GM19240 (cell line): Measurements from ENCODE around the gene GGTLC1.
"Not testable (repeated sequence)": the region's sequence is repeated elsewhere in the genome, so short reads cannot be mapped to it uniquely, and the experiment has no call there.

Experiments
- DNase-seq: peaks from one replicate; pipeline ENCODE4 v3.0.0; 2011; ENCODE audit warnings: low spot score; ENCODE audit not compliant: insufficient read length

Gene GGTLC1

DNA sequence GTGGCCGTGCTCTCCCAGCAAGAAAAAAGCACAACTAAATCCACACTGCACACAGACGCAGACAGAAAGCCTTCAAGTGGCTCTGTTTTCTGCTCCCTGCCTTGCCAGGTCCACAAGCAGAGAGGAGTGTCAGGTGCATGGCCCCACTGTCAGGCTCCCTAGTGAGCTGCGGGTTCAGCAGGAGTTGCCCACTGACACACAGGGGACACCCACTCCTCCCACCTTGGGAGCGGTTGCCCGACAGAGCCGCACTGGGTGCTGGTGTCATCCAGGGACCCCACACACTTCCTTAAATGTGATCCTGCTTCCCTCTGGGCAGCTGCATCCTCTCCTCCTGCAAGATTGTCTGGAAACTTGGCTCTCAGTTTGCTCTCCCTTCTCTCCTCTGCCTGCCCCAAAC is 6.7 kb upstream of the GGTLC1 start:
- not testable (repeated sequence) for DNase-seq

DNA sequence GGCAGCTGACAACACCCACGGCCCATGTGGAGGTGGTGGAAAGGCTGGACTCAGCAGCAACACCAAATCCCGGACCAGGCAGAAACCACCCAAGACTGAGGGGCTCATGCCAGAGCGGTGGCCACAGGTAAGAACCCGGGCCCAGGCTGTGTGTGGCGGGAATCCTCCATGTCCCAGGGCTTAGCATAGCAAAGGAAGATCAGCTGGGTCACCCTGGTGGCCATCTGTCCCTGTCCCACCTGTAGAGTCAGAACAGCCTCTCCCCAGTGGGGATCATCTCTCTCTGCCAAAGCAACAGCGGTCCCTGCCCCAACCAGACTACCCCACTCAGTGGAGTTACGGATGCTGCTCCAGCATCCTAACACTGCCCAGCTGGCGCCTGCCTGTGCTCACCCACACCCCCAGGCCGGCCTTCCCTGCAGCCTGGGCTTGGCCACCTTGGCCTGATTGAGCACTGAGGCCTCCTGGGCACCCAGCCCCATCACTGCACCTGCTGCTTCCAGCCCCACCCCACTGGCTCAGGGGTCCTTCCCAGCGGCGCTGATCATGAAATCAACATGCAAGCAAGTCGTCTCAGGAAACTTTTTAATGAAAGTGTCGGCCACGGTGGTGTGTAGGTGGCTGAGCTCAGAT is 5.5 kb upstream of the GGTLC1 start:
- not testable (repeated sequence) for DNase-seq

DNA sequence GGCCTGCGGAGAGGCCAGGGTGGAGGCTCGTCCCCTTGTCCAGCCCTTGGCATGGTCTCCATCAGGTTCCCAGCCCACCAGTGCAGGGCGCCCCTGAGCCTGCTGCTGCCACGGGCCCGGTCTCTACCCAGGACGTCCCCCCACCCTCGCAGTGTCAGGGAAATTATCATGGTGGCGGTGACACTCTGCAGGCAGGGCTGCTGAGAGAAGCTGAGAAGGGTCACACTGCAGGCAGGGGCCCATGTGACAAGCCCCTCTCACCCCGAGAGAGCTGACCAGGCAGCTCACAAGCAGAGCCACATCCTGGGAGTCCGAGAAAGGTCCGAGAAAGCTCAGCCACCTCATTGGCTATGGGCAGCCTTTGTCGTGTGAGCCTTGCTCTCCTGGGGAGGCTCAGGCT is 4.9 kb upstream of the GGTLC1 start:
- not testable (repeated sequence) for DNase-seq

DNA sequence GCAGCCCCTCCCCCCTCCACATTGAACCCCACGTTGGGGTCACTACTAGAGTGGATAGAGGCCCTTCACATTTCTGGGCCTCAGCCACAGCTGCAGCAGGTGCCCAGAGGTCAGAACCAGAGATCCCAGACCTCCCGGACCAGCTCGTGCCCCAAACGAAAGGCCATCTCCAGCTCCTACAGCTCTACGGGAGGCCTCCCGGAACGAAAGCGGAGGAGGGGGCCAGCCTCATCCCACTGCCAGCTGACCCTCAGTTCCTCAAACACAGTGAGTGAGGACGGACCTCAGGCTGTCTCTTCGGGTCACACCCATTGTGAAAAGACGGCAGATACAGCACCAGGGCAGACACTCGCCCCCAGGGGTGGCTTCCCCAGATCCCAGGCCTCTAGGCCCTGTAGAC is 1.7 kb upstream of the GGTLC1 start:
- not testable (repeated sequence) for DNase-seq

DNA sequence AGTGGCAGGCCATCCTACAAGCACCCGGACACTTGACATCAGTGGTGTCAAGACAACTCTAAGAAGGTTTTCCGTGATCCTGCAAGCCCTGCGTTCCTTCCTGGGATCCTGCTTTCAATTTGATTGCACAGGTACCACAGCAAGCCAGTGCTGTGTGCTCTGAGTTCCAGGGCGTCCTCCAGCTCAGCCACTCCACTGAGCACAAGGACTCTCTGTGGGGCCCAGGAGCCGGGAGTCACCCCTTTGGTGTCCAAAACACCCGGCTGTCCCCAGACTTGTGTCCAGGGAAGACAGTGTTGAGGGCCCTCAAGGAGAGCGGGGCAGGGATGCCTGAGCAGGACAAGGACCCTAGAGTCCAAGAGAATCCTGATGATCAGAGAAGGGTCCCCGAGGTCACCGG is 387 bp upstream of the GGTLC1 start:
- DNase-seq, result not testable (repeated sequence)

DNA sequence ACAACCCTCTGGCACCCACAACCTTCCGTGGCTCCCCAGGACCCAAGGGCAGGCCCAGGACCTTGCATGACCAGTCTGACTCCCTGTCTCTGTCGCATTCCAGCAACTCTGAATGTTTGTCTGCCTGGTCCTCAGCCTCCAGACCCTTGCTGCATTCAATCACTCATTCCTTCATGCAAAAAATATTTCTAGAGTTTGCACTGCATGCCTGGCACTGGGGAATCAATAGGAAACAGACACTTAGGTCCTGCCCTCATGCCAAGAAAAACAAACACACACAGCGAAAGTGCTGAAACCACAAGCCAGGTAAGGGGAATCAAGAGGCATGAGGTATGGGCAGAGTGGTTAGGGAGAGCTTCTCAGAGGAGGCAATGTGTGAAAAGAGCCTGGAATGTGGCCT is 1.9 kb downstream of the GGTLC1 start:
- DNase-seq, result not testable (repeated sequence)

DNA sequence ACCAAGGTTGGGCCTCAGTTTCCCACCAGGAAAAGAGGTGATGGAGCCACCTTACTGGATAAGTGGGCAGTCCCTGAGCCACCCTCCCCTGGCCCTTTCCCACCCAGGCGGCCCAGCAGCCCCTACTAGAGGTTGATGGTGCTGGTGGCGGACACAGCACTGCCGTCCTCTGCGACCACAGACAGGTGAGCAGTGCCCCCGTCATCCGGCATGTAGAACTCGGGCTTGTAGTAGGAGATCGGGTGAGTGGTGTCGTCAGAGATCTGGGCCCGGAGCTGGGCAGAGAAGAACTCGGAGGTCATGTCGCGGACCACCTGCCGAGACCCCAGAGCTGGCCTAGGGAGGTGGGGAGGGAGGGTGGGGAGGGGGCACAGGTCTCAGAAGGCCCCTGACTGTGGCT is 2.3 kb downstream of the GGTLC1 start:
- DNase-seq, result not testable (repeated sequence)

DNA sequence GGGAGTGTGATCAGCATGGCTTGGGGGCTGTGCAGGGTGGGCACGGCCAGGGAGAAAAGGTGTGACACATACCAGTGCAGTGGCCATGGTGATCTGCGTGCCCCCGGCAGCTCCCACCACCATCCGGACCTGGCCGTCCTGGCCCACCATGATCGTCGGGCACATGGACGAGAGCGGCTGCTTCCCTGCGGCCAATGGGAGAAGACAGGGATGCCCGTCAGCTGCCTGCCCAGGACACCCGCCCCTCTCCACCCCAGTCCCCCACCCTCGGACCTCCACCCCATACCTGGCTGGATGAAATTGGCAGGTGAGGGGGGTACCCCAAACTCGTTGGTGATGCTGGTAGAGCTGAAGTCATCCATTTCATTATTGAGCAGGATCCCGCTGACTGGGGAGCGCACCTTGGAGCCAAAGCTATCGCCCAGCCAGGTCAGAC is 2.8 kb downstream of the GGTLC1 start:
- DNase-seq, result not testable (repeated sequence)

DNA sequence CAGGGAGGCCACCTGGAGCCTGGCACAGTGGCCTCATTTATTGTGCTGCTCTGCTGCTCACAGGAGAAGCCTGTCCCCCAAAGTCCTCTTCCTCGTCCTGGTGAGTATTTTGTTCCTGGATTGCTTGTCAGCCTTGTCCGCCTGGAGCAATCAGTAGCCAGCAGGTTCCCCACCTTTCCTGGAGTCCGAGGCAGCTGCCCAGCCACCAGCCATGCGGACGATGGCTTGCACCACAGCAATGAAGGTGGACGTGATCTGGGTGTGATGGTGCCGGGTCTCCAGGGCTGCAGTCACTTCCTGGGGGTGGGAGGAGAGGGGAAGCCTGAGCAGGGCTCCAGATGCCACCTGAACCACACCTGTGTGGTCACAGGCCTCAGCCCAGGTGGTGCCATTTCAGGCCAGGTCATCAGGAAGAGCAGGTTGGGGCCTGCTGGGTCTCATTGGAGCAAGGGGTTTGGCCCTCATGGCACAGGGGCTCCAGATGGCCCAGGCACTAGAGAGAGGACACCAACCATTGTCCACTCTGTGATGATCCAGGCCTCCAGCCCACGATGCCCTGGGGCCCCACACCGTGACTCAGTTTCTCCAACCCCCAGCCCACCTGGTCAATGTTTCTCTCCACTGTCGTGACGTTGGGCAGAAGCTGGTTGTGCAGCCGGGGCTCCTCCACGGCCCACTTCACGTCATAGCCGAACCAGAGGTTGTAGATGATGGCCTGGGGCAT is 3.4 kb downstream of the GGTLC1 start:
- not testable (repeated sequence) for DNase-seq

DNA sequence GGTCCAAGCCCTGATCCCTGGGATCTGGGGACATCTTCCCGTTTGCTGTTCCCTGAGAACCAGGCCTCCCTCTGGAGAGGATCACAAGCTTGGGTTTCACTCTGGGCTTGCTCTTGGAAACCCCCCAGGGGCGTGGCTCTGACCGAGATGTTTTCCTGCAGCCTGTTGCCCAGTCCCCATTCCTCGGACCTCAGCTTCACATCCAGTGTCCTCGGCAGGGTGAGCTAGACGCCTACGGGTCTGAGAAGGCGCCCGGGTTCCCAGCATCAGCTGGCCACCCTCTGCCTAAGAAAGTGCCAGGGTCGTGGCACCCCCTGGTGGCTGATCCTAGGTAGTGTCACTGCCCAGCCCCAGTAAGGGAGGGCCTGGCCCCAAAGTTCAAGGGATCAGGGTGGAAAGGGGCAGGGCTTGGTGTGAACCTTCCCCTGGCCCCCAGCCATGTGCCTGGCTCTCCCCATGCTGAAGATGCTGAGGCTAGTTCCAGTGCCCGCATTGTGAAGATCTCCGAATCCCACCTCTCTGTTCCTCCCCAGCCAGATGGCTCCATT is 4.0 kb downstream of the GGTLC1 start:
- DNase-seq, result not testable (repeated sequence)

DNA sequence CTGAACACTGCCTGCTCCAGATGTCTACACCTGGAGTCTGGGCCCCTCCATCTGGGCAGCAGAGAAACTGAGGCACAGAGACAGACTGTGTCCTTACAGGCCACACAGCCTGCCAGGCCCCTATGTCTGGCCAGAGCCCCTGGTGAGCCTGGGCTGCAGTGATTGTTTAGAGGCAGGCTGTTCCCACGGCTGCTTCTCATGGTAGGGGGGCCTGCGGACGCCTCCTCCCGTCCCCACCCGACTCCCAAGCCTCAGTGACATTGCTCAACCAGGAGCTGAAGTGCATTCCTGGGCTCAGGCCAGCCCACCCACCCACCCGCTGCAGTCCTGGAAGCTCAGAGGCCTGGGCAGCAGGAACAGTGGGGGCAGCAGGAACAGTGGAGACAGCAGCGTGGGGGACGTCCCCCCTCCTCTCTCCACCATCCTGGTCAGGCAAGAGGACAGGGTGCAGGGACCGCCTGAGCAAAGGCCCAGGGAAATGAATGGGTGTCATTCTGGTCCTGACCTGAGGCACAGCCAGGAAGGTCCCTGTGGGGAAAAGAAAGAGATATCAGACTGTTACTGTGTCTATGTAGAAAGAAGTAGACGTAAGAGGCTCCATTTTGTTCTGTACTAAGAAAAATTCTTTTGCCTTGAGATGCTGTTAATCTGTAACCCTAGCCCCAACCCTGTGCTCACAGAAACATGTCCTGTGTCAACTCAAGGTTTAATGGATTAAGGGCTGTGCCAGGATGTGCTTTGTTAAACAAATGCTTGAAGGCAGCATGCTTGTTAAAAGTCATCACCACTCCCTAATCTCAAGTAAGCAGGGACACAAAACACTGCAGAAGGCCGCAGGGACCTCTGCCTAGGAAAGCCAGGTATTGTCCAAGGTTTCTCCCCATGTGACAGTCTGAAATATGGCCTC is 6.2 kb downstream of the GGTLC1 start:
- not testable (repeated sequence) for DNase-seq

DNA sequence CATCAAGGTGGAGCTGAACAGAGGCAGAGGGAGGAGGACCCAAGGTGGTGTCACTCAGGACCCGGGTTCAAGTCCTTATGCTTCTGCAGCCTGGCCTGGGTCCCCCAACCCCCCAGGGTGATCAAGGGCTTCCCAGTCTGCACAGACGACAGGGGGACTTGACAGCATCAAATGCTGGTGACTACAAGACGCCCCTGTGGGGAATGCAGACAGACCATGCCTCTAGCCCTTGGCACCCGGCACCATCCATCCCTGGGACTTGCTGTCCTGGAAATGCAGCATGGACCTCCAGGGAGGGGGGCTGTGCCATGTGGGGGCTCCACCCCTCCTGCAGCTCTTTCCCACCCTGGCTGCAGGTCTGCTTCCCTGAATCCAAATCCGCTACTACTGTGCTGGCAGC is 7.1 kb downstream of the GGTLC1 start:
- DNase-seq, result not testable (repeated sequence)

DNA sequence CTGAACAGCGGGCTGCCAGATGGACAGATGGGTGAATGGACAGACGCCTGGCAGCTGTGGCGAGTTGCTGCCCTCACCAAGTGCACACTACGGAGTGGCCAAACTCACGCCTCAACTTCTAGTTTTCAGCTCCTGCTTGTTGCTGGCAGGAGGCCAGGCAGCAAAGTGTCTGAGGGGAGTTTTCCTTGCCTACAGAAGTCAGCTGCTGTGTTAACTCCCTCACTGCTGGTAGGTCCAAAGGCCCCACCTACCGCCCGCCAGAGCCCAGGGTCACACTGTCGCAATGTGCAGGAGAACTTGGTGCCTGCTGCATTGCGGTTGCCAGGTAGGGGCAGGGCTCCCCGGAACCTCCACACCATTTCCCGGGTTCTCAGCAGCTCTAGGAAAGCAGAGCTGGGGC is 7.6 kb downstream of the GGTLC1 start:
- not testable (repeated sequence) for DNase-seq

DNA sequence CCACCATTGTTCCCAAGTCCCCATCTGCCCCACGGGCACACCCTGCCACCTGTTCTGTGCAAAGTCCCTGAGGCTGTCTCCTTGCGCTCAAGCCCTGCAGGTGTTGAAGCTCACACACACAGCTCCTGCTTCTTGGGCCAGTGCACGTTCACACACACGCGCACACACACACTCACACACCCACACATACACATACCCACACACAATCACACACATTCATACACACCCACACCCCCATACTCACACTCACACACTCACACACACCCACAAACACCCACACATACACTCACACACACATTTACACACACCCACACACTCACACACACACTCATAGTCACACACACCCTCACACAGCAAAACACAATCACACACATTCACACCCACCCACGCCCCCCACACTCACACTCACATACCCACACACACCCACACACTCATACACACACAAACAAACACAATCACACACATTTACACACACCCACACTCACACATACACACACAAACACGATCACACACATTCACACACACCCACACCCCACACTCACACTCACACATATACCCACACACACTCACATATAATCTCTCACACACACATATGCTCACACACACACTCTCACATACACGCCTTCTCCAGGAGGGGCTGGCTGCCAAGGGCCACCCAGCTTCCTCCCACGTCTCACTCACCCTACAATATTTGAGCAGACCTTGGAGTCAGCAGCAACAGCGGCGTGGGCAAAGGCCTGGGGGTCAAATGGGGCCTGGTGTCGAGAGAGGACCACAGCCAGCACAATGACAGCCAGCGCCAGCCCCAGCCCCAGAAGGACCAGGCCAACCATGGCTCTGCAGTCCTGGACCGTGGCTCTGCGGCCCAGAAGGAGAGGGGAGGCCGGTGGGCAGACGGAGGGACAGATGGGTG is 8.4 kb downstream of the GGTLC1 start:
- DNase-seq, result not testable (repeated sequence)

DNA sequence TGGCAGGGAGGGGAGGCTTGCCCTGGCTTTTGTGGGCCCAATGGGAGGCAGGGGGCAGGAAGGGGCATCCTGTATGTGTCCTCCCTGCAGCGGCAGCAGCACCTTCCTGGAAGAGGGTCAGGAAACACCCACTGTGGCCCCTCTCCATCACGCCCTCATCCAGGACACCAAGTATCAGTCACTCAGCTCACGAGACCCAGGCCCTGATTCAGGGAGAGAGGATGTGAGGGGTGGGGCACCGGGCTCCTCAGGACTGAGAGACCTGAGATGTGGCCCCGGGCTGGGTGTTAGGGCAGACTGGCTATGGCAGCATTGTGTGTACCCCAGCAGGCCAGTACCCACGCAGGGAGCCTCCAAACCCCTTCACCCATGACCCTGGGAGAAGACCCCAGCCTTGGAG is 9.2 kb downstream of the GGTLC1 start:
- not testable (repeated sequence) for DNase-seq

DNA sequence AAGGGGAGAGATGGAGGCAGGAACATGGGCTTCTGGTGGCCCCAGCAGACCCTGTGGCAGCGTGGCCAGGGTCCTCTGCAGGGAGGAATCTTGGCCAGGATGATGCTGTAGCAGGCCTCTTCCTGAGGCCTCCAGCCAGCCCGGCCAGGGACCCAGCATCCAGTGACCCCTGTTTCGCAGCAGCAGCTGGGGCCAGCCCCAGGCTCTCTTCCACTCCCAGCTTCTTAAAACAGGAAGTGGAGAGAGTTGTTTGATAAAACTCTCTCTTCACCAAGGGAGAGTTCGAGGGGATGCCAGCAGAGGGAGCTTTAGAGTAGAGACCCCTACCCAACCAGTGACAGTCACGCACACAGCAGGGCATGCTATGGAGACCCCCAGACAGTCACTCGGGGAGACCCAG is 10.1 kb downstream of the GGTLC1 start:
- DNase-seq, result not testable (repeated sequence)

DNA sequence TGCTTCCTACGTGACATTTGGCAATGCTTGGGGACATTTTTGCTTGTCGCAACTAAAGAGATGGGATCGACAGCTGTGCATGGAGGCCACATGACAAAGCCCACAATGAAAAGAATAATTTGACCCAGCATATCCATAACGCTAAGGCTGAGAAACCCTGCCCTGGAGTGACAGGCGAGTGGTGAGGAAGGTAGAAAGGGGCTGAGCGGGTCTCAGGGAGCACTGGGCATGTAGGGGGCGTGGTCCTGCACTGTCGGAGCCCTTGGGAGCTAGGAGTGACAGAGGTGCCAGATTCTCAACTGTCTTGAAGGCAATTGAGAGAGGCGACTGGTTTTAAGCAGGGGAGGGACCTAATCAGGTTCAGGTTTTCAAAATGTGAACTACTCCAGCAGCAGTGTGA is 13.6 kb downstream of the GGTLC1 start:
- no peak for DNase-seq

DNA sequence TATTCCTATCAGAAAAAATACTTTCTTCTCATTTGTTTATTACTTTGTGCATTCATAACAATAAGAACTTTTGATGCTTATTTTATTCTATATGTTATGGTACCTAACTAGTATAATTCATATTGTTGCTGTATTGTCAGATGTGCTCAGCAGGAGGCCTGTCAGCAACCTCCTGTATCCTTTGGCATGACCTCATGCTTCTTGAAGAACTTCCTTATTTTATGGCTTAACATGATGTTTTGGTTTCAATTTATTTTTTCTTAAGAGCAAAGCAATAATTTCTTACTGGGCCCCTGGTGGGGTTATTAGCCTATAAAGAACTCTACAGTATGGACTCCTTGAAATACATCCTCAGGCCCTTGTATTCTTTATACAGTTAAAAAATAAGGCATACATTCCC is 17.3 kb downstream of the GGTLC1 start:
- no peak for DNase-seq

DNA sequence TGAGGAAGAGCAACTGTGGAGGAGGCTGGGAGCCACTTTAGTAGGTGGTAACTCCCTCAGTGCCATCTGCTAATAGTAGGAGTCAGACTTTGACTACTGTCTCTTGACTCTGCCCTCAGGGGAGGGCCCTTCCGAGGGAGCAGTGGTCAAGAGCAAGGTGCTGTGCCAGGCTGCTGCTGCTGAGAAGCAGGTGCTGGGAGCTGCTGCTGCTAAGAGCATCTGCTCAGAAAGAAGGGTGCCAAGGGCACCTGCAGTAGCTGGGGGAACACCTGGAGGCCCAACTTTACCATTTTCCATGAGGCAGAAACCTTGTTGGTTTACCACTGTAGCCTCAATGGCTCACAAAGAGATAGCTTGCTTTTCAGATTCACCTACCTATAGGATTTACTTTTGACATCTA is 18.5 kb downstream of the GGTLC1 start:
- no peak for DNase-seq

DNA sequence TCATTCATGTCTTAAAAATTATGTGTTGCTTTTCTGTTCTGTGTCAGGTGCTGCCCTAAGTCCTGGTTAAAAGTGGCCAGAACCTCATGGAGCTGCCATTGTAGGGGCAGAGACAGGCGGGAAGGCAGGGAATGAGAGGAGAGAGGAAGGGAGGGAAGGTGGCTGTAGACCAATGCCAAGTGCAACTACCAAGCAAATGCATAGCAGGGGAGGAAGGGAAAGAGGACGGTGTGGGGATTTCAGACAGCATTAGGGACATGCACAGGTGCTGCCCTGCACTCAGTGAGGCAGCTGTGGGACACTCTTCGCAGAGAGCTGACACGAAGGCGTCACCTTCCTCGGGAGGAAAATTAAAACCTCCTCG is 21.0 kb downstream of the GGTLC1 start:
- no peak for DNase-seq
